ENCODE data around the gene SRMS. TPM values are rescaled to one million over a fixed set of nuclear protein-coding genes. Genes with fewer than 3 reads are reported as not detected.

The SRMS gene
- total and polyA plus RNA-seq, 4 donors: not detected

GRCh38 chr20:63504642-63505041 lies 42.9 kb downstream of the SRMS start:
- Histone ChIP-seq H3K27ac (ENCODE audit: low read depth in 1 of 2, low read length in 2 of 2) (no peak overlapping the region), H3K36me3 (ENCODE audit: control insufficient read depth in 4 of 4, insufficient read depth in 3 of 4, low read depth in 1 of 4, low read length in 3 of 4) (no peaks in the 10 kb centered on the region), H3K9me3 (ENCODE audit: control insufficient read depth in 4 of 4, low read length in 3 of 4) (peaks cover 0 to 6% (median 4%) of the 10 kb centered on the region in 4 donors), H3K27me3 (ENCODE audit: control insufficient read depth in 4 of 4, insufficient read depth in 4 of 4, low read length in 3 of 4) (peaks cover 0 to 6% (median 1%) of the 10 kb centered on the region in 4 donors), H3K9ac (ENCODE audit: low read depth in 1 of 2, low read length in 2 of 2) (no peak overlapping the region), H3K4me1 (ENCODE audit: control insufficient read depth in 4 of 4, insufficient read depth in 4 of 4, low read length in 3 of 4) (no peaks in the 10 kb centered on the region), H3K4me3 (ENCODE audit: low read depth in 1 of 3, low read length in 3 of 3) (no peak overlapping the region)
- TF ChIP-seq YY1 (IDR thresholded peaks at IDR 0.05) (no peak), FOXA2 (IDR thresholded peaks at IDR 0.05) (no peak), TAF1 (conservative IDR thresholded peaks at IDR 0.05) (no peak), HNF4G (IDR thresholded peaks at IDR 0.05) (no peak), MAX (IDR thresholded peaks at IDR 0.05) (no peak), NR2F2 (IDR thresholded peaks at IDR 0.05) (no peak), RAD21 (IDR thresholded peaks at IDR 0.05) (no peak), RXRA (IDR thresholded peaks at IDR 0.05) (no peak), FOXA1 (IDR thresholded peaks at IDR 0.05) (no peak), GABPA (IDR thresholded peaks at IDR 0.05 in 1 of 2, conservative IDR thresholded peaks at IDR 0.05 in 1 of 2) (no peak), SP1 (IDR thresholded peaks at IDR 0.05) (no peak), HNF4A (conservative IDR thresholded peaks at IDR 0.05) (no peak), ATF3 (IDR thresholded peaks at IDR 0.05) (no peak), ZBTB33 (IDR thresholded peaks at IDR 0.05) (no peak), REST (IDR thresholded peaks at IDR 0.05) (no peak), CTCF (IDR thresholded peaks at IDR 0.05; ENCODE audit: low read depth, low read length, missing input control) (no peak), JUND (IDR thresholded peaks at IDR 0.05) (no peak), EGR1 (IDR thresholded peaks at IDR 0.05; ENCODE audit: low read depth in 2 of 2) (no peak)
- no peak for DNase-seq (ENCODE audit: low spot score)
- WGBS: 85% methylated on average over 9 of the region's 9 CpGs

Data from liver (tissue), 9 donors.